PC-3 (cell line): ENCODE results near the gene ANKS1B.
"Not testable (repeated sequence)": the region's sequence is repeated elsewhere in the genome, so short reads cannot be mapped to it uniquely, and the experiment has no call there.

Experiments
- CTCF ChIP-seq: fragments of 300-600 bp; sonication (generic); conservative IDR thresholded peaks from 2 replicates; pipeline ENCODE4 v1.5.1; 2017; ENCODE audit warnings: antibody characterized with exemption, low read depth, mild to moderate bottlenecking, low read length
- EZH2 ChIP-seq: fragments of 300-600 bp; sonication (generic); IDR thresholded peaks from one replicate; pipeline ENCODE4 v1.6.1; 2017; ENCODE audit warnings: antibody characterized with exemption, mild to moderate bottlenecking, low read length; ENCODE audit not compliant: unreplicated experiment
- EZH2phosphoT487 ChIP-seq: fragments of 300-600 bp; sonication (generic); IDR thresholded peaks from 2 replicates; pipeline ENCODE4 v1.6.1; 2018; ENCODE audit warnings: mild to moderate bottlenecking, antibody characterized with exemption, low read length, borderline replicate concordance

GRCh38 chr12:99715841-99716510, 268.8 kb downstream of the ANKS1B start:
- TF ChIP-seq CTCF, EZH2, EZH2phosphoT487: not testable (repeated sequence)
